Activated CD8-positive, alpha-beta memory T cell treated with anti-CD3 and anti-CD28 coated beads, Interleukin-2, amount 50 U/mL, for 24 hours (primary cell): ENCODE data around the gene TWIST2.

Experiments used
- DNase-seq: peaks from one replicate; pipeline ENCODE4 v3.0.0-alpha.2; 2020; ENCODE audit errors: extremely low read depth

TWIST2 gene

GRCh38 chr2:238920053-238920452 lies 72.2 kb downstream of the TWIST2 start:
- DNase-seq: no peak

GRCh38 chr2:238920601-238921001 lies 72.7 kb downstream of the TWIST2 start:
- DNase-seq: no peak

DNA sequence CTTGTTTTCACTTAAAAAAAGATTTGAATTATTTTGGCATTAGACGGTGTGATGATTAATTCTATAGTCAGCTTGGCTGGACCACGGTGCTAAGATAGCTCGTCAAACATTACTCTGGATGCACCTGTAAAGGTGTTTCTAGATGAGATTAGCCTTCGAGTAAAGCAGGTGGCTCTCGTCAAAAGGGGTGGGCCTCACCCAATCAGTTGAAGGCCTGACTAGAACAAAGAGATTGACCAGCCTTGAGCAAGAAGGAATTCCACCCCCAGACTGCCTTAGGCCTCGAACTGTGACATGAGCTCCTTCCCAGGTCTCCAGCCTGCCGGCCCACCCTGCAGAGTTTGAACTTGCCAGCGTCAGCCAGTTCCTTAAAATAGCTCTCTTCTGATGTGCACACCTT lies 73.4 kb downstream of the TWIST2 start:
- no peak for DNase-seq

DNA sequence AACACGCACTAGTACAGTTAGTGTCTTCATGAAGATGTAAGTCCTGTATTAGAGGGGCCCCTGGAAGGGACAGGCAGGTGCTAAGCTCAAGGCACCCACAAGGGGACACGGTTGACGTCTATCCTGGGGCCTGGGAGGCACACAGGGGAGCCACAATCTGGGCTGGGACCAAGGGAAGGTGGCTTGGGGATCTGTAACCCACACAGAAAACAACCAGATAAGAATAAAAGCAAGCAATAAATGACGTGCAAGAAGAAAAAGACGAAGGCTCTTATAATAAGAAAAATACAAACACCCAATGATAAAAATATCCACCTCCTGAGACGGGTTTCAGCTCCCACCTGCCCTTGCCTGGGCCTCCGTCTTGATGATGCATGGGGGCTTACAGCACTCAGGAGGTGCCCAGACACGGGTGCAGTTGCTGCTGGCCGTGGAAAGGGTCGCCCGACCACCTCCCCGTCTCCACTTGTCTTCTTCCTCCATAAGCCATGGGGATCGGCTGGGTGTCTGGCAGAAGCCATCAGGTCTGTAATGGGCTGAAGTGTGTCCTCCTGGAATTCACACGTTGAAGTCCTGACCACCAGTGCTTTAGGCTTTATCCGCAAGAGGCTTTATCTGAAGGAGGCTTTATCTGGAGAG lies 73.9 kb downstream of the TWIST2 start:
- no peak for DNase-seq

DNA sequence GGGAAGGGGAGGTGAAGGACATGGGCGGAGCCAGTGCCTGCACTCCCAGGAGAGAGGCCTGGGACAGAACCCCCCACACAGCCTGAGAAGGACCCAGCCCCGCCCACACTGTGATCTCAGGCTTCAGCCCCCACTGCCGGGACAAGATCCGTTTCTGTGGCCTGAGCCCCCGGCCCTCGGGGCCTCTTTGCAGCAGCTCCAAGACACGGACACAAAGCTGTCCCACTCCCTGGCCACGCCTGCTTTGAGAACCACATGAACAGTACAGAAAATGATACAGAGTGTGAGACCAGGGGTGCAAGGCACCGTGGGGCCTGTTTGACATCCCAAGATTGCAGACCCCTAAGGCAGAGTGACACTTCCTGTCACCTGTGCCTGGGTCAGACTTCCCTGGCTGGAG lies 74.5 kb downstream of the TWIST2 start:
- no peak for DNase-seq

GRCh38 chr2:238924032-238924431 lies 76.1 kb downstream of the TWIST2 start:
- no peak for DNase-seq

GRCh38 chr2:238924796-238925195 lies 76.9 kb downstream of the TWIST2 start:
- DNase-seq: no peak

DNA sequence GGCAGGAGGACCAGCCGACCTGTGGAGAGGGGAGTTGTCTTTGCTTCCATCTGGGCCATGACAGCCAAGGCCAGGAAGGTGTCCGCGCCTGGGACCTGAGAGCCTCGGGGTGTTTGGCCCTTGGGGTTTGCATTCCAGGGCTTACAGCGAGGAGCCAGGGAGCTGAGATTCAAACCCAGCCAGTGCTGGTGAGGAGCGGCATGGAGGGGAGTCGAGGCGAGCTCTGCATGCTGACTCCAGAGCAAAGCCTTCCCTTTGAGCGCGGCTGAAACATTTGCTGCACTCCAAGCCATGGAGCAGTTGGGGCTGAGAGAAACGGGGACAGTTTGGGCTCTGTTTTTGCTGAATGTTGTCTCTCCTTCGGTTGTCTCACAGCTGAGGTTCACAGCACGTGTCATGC lies 77.4 kb downstream of the TWIST2 start:
- DNase-seq: no peak

DNA sequence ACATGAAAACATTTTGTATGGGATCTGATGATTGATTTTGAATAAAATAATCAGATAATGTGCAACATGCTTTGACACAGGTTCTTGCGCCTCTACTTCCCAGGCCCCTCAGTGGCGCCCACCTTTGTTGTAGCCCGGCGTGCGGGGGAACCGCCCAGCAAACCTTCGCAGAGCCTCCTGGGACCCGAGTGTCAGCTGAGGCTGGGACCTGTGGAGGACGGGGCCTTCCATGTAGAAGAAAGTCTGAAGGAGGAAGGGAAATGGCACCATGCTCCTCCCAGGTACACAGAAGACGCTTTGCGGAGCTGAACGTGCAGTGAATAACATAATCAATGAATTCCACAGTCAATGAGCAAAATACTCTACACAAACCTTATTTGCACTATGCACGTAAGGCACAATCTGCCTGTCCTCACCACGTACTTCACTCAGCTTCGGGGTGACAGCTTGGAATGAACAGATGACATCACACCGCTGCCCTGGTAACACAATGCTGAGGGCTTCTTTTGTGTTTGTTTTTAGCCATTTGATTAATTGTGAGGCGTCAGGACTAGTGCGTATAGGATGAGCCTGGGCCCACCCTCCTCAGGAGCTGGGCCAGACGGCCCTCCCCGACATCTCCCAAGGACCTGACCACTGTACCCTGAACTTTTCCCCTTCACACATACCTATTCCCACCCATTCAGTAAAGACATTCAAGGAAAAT lies 78.1 kb downstream of the TWIST2 start:
- no peak for DNase-seq

DNA sequence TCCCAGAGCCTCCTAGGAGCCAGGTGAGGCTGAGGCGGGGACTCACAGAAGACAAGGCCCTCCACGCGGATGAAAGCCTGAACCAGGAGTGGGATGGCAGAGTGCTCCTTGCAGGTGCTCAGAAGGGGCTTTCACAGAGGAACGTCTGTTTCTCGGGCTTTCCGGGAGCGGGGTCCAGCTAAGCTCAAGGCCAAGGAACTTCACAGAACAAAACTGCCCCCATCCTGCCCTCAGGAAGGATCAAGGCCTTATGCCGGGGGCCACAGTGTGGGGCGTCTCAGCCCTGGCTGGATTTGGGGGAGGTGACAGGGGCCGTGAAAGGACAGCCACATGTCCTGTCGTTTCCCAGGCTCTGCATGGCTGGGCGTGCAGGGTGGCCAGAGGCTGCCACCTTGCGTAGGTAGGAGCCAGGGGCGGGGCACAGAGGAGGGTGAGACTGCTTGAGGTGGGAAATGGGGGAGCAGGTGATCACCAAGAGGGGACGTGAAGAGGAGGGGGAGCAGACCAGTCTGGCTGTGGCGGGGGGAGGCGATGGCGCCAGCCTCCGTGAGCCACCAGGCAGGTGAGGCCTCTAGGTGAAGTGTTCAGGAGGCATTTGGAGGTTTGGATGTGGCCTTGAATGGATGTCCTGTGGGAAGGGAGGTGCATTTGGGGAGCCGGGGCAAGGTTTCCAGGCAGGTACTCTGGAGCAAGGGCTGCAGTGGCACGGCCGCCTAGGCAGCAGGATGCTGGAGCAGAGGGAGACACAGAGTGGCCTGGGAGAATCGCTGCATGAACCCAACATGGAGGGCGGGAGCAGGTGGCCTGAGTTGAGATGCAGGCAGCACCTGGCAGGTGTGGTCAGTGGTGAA lies 79.1 kb downstream of the TWIST2 start:
- DNase-seq: no peak

GRCh38 chr2:238927746-238928519 lies 80.0 kb downstream of the TWIST2 start:
- DNase-seq: no peak

DNA sequence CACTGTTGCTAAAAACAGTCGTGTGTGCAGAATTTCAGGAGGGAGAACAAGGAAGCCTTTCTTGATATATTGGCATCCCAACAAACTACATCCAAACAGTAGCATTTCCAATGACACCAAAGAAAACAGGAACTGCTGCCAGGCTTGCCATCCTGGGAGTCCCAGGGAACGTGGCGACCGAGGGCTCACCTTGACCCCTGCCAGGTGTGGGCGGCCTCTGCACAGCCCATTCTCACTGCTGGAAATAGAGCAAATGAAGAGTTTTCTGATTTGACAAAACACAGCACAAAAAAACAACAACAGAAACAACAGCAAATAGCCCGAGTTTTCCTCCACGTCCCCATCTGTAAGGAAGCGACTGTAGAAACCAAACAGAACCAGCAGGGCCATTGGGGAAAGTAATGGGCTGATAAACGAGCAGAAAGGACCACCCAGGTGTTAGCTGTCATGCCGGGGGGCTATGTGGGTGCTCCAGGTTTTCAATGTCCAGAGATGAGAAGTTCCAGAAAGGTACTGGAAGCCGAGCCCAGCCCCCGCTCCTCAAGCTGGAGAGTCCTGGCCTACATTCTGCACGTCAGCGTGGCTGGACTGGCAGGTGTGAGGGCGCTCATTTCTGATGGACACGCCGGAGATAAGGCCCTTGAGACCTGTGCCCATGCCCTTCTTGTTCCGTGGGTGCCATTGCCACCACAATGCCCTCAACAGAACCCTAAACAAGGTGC lies 80.8 kb downstream of the TWIST2 start:
- no peak for DNase-seq

GRCh38 chr2:238929242-238930081 lies 81.6 kb downstream of the TWIST2 start:
- DNase-seq: no peak

- no peak for DNase-seq
Measured at GRCh38 chr2:238930216-238930615, 82.3 kb downstream of the TWIST2 start.

GRCh38 chr2:238936162-238937052 lies 88.5 kb downstream of the TWIST2 start:
- DNase-seq: no peak

DNA sequence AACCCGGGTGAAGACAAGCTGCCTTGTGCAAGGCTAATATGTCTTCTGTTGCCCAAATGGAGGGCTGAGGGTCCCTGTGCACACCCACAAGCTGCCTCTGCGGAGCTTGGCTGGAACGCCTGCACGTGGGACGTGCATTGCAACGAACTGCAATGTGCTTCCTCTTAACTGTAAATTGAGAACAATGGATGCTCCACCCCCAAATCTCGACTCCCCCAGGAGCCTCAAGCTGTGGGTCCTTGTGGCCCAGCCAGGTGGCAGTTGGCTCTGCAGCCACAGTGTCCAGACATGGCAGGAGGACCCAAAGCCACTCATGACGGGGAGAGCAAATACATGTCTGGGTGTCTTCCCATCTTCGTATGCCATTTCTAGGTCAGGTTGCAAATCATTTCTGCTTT lies 90.1 kb downstream of the TWIST2 start:
- DNase-seq: no peak

- no peak for DNase-seq
Measured at GRCh38 chr2:238938401-238939055, 90.6 kb downstream of the TWIST2 start.

GRCh38 chr2:238939074-238939473 lies 91.2 kb downstream of the TWIST2 start:
- no peak for DNase-seq
